ENCODE measurements around the gene PRKG1.

The PRKG1 gene

DNA sequence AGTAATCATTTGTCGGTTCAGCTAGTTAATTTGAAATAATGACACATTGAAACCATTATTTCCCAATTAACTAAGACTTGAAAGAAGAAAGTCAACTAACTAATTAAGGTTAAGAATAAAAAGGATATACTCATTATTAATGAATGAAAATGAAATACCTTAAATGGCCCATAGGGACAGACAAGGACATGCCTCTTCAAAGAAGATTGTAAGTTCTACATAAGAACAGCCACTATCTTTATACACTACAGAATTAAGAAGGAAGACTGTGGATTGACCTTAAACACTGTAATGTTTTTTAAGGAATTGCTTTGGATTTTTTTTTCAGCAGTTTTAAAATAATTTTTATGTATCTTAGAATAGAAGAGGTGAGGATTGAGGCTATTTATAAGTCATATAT, 564.5 kb downstream of the PRKG1 start:
- DNase-seq (ENCODE audit: insufficient read length, low spot score): no peak

DNA sequence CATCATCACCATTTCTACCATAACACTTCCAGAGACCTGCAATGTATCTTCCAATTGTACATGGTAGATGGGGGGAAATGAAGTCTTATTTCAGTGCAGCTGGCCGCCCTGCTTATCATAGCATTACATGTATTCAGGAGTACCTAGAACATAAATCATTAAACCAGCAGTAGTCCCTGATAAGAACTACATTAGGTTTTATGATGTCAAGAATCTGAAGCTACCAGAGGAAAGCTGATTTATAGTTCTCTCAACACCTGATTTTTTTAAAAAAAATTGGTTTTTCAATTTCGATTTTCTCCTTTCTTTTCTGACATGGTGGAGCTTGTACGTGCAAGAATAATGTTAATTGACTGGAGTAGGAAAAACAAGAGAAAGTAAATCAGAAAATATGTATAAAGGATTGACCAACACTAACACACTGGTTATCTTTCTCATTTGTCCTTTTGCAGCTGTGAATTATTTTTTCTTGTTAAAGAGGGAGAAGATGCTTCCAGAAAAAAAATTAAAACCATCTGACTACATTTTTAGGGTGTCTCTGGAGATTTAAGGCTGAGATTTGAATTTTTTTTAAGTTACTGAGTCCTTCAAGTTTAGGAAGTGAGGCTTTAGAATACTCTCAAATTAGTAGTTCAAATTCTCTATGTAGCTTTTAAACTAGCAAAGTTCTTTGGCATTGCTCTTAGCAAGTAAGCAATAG, 566.0 kb downstream of the PRKG1 start:
- no peak for DNase-seq (ENCODE audit: insufficient read length, low spot score)
- no peak for FAIRE-seq
- no peak for TF ChIP-seq TAF1 (IDR thresholded peaks at IDR 0.05; ENCODE audit: low read depth, low read length)
- TF ChIP-seq POLR2AphosphoS5 (IDR thresholded peaks at IDR 0.05; ENCODE audit: low read depth, low read length): no peak
- no peak for TF ChIP-seq SPI1 (IDR thresholded peaks at IDR 0.05; ENCODE audit: low read depth, low read length)
- no peak for TF ChIP-seq POLR2A (IDR thresholded peaks at IDR 0.05; ENCODE audit: low read depth, low read length)
- TF ChIP-seq PAX5 (IDR thresholded peaks at IDR 0.05; ENCODE audit: insufficient read depth, low read length, severe bottlenecking): no peak
- no peak for TF ChIP-seq POU2F2 (IDR thresholded peaks at IDR 0.05; ENCODE audit: low read depth, low read length)

More for the DNA sequence above, 564.5 kb downstream of the PRKG1 start:
- no peak for FAIRE-seq
- TF ChIP-seq SPI1 (IDR thresholded peaks at IDR 0.05; ENCODE audit: low read depth, low read length): no peak
- TF ChIP-seq POU2F2 (IDR thresholded peaks at IDR 0.05; ENCODE audit: low read depth, low read length): no peak
- no peak for TF ChIP-seq TAF1 (IDR thresholded peaks at IDR 0.05; ENCODE audit: low read depth, low read length)
- no peak for TF ChIP-seq POLR2AphosphoS5 (IDR thresholded peaks at IDR 0.05; ENCODE audit: low read depth, low read length)
- TF ChIP-seq POLR2A (IDR thresholded peaks at IDR 0.05; ENCODE audit: low read depth, low read length): no peak
- no peak for TF ChIP-seq PAX5 (IDR thresholded peaks at IDR 0.05; ENCODE audit: insufficient read depth, low read length, severe bottlenecking)

DNA sequence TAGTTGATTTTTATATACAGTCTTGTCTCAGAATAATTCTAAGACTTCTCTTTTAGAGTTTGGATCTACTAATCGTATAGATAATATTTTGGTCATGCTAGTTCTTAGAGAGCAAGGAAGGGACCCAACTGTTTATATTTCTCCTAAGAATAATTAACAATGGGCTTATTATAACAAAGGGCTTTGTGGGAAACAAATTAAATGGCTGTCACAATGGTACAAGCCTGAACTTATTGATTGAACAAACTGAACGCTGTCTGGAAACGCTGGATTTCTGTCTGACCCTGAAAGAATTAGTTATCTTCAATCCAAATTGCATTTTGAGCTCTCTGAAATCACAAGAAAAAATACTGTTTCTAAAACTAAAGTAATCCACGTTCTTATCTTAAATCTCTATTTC, 568.3 kb downstream of the PRKG1 start:
- FAIRE-seq: no peak
- no peak for DNase-seq (ENCODE audit: insufficient read length, low spot score)
- TF ChIP-seq POLR2A (IDR thresholded peaks at IDR 0.05; ENCODE audit: low read depth, low read length): no peak
- TF ChIP-seq POLR2AphosphoS5 (IDR thresholded peaks at IDR 0.05; ENCODE audit: low read depth, low read length): no peak
- TF ChIP-seq SPI1 (IDR thresholded peaks at IDR 0.05; ENCODE audit: low read depth, low read length): no peak
- no peak for TF ChIP-seq POU2F2 (IDR thresholded peaks at IDR 0.05; ENCODE audit: low read depth, low read length)
- TF ChIP-seq TAF1 (IDR thresholded peaks at IDR 0.05; ENCODE audit: low read depth, low read length): no peak
- TF ChIP-seq PAX5 (IDR thresholded peaks at IDR 0.05; ENCODE audit: insufficient read depth, low read length, severe bottlenecking): no peak

DNA sequence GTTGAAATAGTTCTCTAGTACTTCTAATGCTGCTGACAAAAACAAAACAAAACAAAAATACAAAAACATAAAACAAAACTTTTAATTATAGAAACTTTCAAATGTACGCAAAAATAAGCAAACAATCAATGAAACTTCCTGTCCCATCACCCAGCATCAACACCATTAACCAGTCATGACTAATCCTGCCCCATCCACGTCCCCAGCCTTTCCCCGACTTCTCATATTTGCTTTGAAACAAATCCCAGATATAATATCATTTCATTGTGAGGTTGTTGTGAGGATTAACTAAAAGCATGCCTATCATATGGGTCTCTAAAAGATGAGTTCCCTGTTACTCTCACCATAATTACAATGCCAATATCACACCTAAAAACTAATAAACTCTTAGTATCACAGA, 569.4 kb downstream of the PRKG1 start:
- DNase-seq (ENCODE audit: insufficient read length, low spot score) (no peak), FAIRE-seq (no peak)
- TF ChIP-seq POLR2A (IDR thresholded peaks at IDR 0.05; ENCODE audit: low read depth, low read length) (no peak), POU2F2 (IDR thresholded peaks at IDR 0.05; ENCODE audit: low read depth, low read length) (no peak), TAF1 (IDR thresholded peaks at IDR 0.05; ENCODE audit: low read depth, low read length) (no peak), POLR2AphosphoS5 (IDR thresholded peaks at IDR 0.05; ENCODE audit: low read depth, low read length) (no peak), SPI1 (IDR thresholded peaks at IDR 0.05; ENCODE audit: low read depth, low read length) (no peak), PAX5 (IDR thresholded peaks at IDR 0.05; ENCODE audit: insufficient read depth, low read length, severe bottlenecking) (no peak)

DNA sequence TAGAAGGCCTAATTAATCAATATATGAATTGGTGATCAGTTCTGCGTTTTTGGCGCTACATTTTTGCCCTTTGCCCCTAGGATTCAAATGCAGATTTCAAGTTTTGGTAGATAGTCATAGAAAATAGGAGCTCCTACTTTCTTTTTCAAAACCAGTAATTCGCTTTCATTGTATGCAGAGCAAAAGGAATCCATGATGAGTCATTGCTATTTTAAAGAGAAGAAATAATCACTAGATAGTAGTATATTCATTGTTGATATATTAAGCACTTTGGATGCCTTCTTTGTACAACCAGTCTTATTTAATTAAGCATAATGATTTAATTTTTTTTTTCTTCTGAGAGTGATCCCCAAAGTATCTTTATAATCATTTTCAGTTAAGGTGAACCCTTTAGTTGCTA, 574.8 kb downstream of the PRKG1 start:
- no peak for FAIRE-seq
- TF ChIP-seq PAX5 (IDR thresholded peaks at IDR 0.05; ENCODE audit: insufficient read depth, low read length, severe bottlenecking): no peak
- TF ChIP-seq POLR2A (IDR thresholded peaks at IDR 0.05; ENCODE audit: low read depth, low read length): no peak
- TF ChIP-seq POU2F2 (IDR thresholded peaks at IDR 0.05; ENCODE audit: low read depth, low read length): no peak
- TF ChIP-seq POLR2AphosphoS5 (IDR thresholded peaks at IDR 0.05; ENCODE audit: low read depth, low read length): no peak
- TF ChIP-seq SPI1 (IDR thresholded peaks at IDR 0.05; ENCODE audit: low read depth, low read length): no peak
- TF ChIP-seq TAF1 (IDR thresholded peaks at IDR 0.05; ENCODE audit: low read depth, low read length): no peak
- no peak for DNase-seq (ENCODE audit: insufficient read length, low spot score)

DNA sequence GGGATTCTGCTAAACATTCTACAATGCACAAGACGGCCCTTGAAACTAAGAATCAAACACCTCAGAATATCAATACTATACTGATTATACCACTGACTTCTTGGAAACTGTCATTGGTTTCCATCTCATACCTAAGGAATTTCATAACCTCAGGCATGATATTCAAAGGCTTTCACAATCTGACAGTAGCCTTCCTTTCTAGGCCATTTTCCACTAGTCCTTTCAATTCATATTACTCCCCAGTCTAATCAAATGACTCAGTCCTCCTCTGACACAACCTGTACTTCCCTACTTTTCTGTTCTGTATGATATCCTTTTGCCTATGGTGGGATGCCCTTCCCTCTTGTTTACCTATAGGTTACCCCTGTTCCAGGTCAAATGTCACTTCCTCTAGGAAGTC, 576.8 kb downstream of the PRKG1 start:
- no peak for FAIRE-seq
- no peak for DNase-seq (ENCODE audit: insufficient read length, low spot score)
- TF ChIP-seq PAX5 (IDR thresholded peaks at IDR 0.05; ENCODE audit: insufficient read depth, low read length, severe bottlenecking) (no peak), POLR2AphosphoS5 (IDR thresholded peaks at IDR 0.05; ENCODE audit: low read depth, low read length) (no peak), POU2F2 (IDR thresholded peaks at IDR 0.05; ENCODE audit: low read depth, low read length) (no peak), SPI1 (IDR thresholded peaks at IDR 0.05; ENCODE audit: low read depth, low read length) (no peak), POLR2A (IDR thresholded peaks at IDR 0.05; ENCODE audit: low read depth, low read length) (no peak), TAF1 (IDR thresholded peaks at IDR 0.05; ENCODE audit: low read depth, low read length) (no peak)

DNA sequence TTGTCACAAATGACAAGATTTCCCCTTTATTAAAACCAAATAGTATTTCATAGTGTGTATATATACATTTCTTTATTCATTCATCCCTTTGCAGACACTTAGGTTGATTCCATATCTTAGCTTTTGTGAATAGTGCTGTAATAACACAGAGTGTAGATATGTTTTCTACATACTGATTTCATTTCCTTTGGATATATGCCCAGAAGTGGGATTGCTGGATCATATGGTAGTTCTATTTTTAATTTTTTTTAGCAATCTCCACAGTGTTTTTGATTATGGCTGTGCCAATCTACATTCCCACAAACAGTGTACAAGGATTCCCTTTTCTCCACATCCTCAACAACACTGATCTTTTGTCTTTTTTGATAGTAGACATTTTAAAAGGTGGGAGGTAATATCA, 578.7 kb downstream of the PRKG1 start:
- TF ChIP-seq PAX5 (IDR thresholded peaks at IDR 0.05; ENCODE audit: insufficient read depth, low read length, severe bottlenecking) (no peak), SPI1 (IDR thresholded peaks at IDR 0.05; ENCODE audit: low read depth, low read length) (no peak), POLR2AphosphoS5 (IDR thresholded peaks at IDR 0.05; ENCODE audit: low read depth, low read length) (no peak), POU2F2 (IDR thresholded peaks at IDR 0.05; ENCODE audit: low read depth, low read length) (no peak), POLR2A (IDR thresholded peaks at IDR 0.05; ENCODE audit: low read depth, low read length) (no peak), TAF1 (IDR thresholded peaks at IDR 0.05; ENCODE audit: low read depth, low read length) (no peak)
- DNase-seq (ENCODE audit: insufficient read length, low spot score): no peak
- no peak for FAIRE-seq

DNA sequence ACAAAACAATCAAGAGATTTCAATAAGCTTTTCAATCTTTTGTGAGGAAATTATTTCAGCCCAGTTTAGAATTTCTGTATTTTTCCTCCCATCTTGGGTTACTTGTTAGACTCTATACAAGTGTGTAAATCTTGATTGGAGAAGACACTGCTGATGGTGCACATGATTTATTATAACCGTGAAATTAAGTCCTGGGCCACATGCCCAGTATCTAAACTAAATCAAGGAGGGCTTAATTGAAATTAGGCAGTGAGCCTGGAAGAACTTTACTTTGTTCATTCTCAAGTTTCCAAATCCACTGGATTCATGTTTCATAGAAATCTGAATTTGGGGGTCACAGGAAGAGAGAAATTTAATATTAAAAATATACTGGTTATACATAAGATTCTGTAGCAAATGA, 580.6 kb downstream of the PRKG1 start:
- TF ChIP-seq POU2F2 (IDR thresholded peaks at IDR 0.05; ENCODE audit: low read depth, low read length) (no peak), POLR2AphosphoS5 (IDR thresholded peaks at IDR 0.05; ENCODE audit: low read depth, low read length) (no peak), POLR2A (IDR thresholded peaks at IDR 0.05; ENCODE audit: low read depth, low read length) (no peak), PAX5 (IDR thresholded peaks at IDR 0.05; ENCODE audit: insufficient read depth, low read length, severe bottlenecking) (no peak), SPI1 (IDR thresholded peaks at IDR 0.05; ENCODE audit: low read depth, low read length) (no peak), TAF1 (IDR thresholded peaks at IDR 0.05; ENCODE audit: low read depth, low read length) (no peak)
- FAIRE-seq (no peak), DNase-seq (ENCODE audit: insufficient read length, low spot score) (no peak)

DNA sequence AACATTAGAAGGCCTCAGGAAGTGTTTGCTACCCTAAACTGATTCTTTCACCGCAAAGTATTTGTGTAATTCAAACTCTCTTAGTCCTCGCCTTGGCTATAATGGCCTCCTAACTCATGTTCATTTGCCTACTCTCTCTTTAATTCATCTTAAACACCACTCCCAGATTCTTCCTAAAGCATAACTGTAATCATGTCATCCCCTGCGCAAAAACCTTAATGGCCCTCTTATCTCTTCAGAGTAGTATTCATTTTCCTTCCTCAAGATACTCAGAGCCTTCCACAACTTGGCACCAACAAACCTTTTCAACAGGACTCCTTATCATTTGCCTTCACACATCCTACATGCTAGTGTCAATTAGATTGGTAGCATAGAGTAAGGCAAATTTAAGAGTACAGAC, 582.2 kb downstream of the PRKG1 start:
- no peak for TF ChIP-seq POU2F2 (IDR thresholded peaks at IDR 0.05; ENCODE audit: low read depth, low read length)
- TF ChIP-seq POLR2A (IDR thresholded peaks at IDR 0.05; ENCODE audit: low read depth, low read length): no peak
- no peak for TF ChIP-seq POLR2AphosphoS5 (IDR thresholded peaks at IDR 0.05; ENCODE audit: low read depth, low read length)
- TF ChIP-seq SPI1 (IDR thresholded peaks at IDR 0.05; ENCODE audit: low read depth, low read length): no peak
- TF ChIP-seq TAF1 (IDR thresholded peaks at IDR 0.05; ENCODE audit: low read depth, low read length): no peak
- no peak for TF ChIP-seq PAX5 (IDR thresholded peaks at IDR 0.05; ENCODE audit: insufficient read depth, low read length, severe bottlenecking)
- FAIRE-seq: no peak

More for the DNA sequence above, 582.2 kb downstream of the PRKG1 start:
- DNase-seq (ENCODE audit: insufficient read length, low spot score): no peak

All from GM12891 (cell line).